H1 (cell line): ENCODE measurements around the gene COPZ2. TPM values are rescaled to one million over a fixed set of nuclear protein-coding genes. Genes with fewer than 3 reads are reported as not detected.

ENCODE experiments used
- BCL11A ChIP-seq, 2 experiments: IDR thresholded peaks; one replicate each; pipeline ENCODE4 v1.6.1; 2011; ENCODE audit warnings: low read depth in 2 of 2, low read length in 2 of 2, mild to moderate bottlenecking in 2 of 2
- CBX8 ChIP-seq: fragments of 300-800, 300-1000 bp; sonication (generic); IDR thresholded peaks from 2 replicates; pipeline ENCODE4 v1.7.1; 2016; ENCODE audit warnings: low read depth, low read length, borderline replicate concordance
- EP300 ChIP-seq, 2 experiments: IDR thresholded peaks; 1 replicate in 1 of 2; 2 replicates in 1 of 2; pipeline ENCODE4 v1.6.1; 2011 to 2012; ENCODE audit warnings: low read depth in 2 of 2, low read length in 2 of 2, mild to moderate bottlenecking in 2 of 2, borderline replicate concordance in 1 of 2, inconsistent platforms in 1 of 2, moderate library complexity in 1 of 2
- GABPA ChIP-seq: IDR thresholded peaks from 2 replicates; pipeline ENCODE4 v1.6.1; 2011; ENCODE audit warnings: mild to moderate bottlenecking, low read length, moderate library complexity, borderline replicate concordance; ENCODE audit not compliant: insufficient read depth
- GTF2F1 ChIP-seq: IDR thresholded peaks from 2 replicates; pipeline ENCODE4 v1.6.1; 2012; ENCODE audit warnings: low read depth, low read length, improper control_type of control experiment, borderline replicate concordance
- JUN ChIP-seq: IDR thresholded peaks from 2 replicates; pipeline ENCODE4 v1.6.1; 2011; ENCODE audit warnings: low read depth, mild to moderate bottlenecking, improper control_type of control experiment, low read length
- PHF8 ChIP-seq: fragments of 200-600 bp; sonication (generic); conservative IDR thresholded peaks from 2 replicates; pipeline ENCODE4 v1.7.1; 2012; ENCODE audit warnings: low read depth, mild to moderate bottlenecking, inconsistent platforms, low read length, moderate library complexity
- RXRA ChIP-seq: IDR thresholded peaks from 2 replicates; pipeline ENCODE4 v1.6.1; 2011; ENCODE audit warnings: low read depth, mild to moderate bottlenecking, low read length, moderate library complexity; ENCODE audit not compliant: insufficient read depth
- YY1 ChIP-seq: IDR thresholded peaks from 2 replicates; pipeline ENCODE4 v1.6.1; 2011; ENCODE audit warnings: low read depth, mild to moderate bottlenecking, low read length
- polyA plus RNA-seq, 7 experiments: library from polyadenylated mRNA; depleted of rRNA in 3 of 7; stranded (reverse) in 5 of 7; unstranded in 2 of 7; fragments of >200 nt in 5 of 7; fragments of 200-250 nt in 2 of 7; gene quantifications; 1 replicate in 5 of 7; 2 replicates in 1 of 7; 4 replicates in 1 of 7; pipeline versions ENCODE4 v1.2.1 to v1.2.3, GENCODE V29; 2011 to 2013; ENCODE audit warnings: missing spikeins in 2 of 7, mixed read lengths in 2 of 7
- total RNA-seq: library from RNA; stranded (reverse); fragmentation: NEBNext Ultra II Directional; extraction: Animal tissue kit (Norgen Biotek cat#: 25700); gene quantifications from 2 replicates; pipeline ENCODE4 v1.2.1, GENCODE V29; 2021
- TF ChIP-seq, protein P1 (sequence below), 3 experiments: IDR thresholded peaks; 1 replicate in 2 of 3; 2 replicates in 1 of 3; pipeline versions ENCODE4 v1.5.1 to v1.6.1; 2011; ENCODE audit warnings: low read length in 3 of 3, mild to moderate bottlenecking in 3 of 3, inconsistent platforms in 2 of 3, low read depth in 1 of 3, moderate library complexity in 1 of 3; ENCODE audit not compliant: insufficient read depth in 1 of 3; ENCODE audit errors: control extremely low read depth in 1 of 3

Gene COPZ2
- total and polyA plus RNA-seq, 2 of the 8 experiments (the other 6 are each of a cell fraction or from before 2014, with no cell fraction given): 0.24 TPM; not detected in 1

DNA sequence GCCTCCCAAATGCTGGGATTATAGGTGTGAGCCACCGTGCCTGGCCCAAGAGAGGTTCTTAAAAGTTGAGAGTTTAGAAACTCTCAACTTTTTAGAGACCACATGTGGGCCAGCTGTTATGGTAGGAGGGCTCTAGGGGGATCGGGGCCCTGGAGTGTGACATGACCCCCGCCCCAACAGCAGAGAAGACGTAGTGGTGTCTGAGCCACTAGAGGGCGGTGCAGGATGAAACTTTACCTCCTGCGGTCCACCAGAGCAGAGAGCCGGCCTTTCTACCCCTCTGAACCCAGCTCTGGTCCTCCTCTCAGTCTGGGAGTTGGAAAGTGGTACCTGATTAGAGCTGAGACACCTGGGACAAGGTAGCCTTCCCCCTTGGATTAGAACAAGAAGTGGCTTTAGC is 59.3 kb downstream of the COPZ2 start (continued):
- TF ChIP-seq, protein P1, sequence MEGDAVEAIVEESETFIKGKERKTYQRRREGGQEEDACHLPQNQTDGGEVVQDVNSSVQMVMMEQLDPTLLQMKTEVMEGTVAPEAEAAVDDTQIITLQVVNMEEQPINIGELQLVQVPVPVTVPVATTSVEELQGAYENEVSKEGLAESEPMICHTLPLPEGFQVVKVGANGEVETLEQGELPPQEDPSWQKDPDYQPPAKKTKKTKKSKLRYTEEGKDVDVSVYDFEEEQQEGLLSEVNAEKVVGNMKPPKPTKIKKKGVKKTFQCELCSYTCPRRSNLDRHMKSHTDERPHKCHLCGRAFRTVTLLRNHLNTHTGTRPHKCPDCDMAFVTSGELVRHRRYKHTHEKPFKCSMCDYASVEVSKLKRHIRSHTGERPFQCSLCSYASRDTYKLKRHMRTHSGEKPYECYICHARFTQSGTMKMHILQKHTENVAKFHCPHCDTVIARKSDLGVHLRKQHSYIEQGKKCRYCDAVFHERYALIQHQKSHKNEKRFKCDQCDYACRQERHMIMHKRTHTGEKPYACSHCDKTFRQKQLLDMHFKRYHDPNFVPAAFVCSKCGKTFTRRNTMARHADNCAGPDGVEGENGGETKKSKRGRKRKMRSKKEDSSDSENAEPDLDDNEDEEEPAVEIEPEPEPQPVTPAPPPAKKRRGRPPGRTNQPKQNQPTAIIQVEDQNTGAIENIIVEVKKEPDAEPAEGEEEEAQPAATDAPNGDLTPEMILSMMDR (IDR thresholded peaks at IDR 0.05; ENCODE audit: control extremely low read depth in 1 of 3, insufficient read depth in 1 of 3, low read depth in 1 of 3, low read length in 3 of 3): peak; percentile 91 to 96 (median 94)
- TF ChIP-seq CBX8 (no peak), PHF8 (no peak), YY1 (no peak), RXRA (0 out of 2 replicates have a peak, but pooled peaks have one; percentile 15), BCL11A (IDR thresholded peaks at IDR 0.05; ENCODE audit: low read depth in 2 of 2, low read length in 2 of 2) (no peak), GTF2F1 (no peak), GABPA (no peak), JUN (no peak), EP300 (IDR thresholded peaks at IDR 0.05; ENCODE audit: borderline replicate concordance in 1 of 2, low read depth in 2 of 2, low read length in 2 of 2) (no peak)
